Tibial nerve (tissue), 4 donors: ENCODE measurements around the gene NGFR. TPM values are rescaled to one million over a fixed set of nuclear protein-coding genes. Genes with fewer than 3 reads are reported as not detected.

Experiments
- DNase-seq, 2 donors: peaks; one replicate each; pipeline ENCODE4 v3.0.0-alpha.2; 2019; ENCODE audit warnings: low spot score in 2 of 2
- H3K27ac ChIP-seq, 4 donors: fragments of 200-600 bp; sonication (generic) in 3 of 4; one replicate each; pipeline ENCODE4 v1.5.1; 2017 to 2019; ENCODE audit warnings: mild to moderate bottlenecking in 1 of 4
- H3K27me3 ChIP-seq, 2 donors: fragments of 200-600 bp; sonication (generic) in 1 of 2; one replicate each; pipeline versions ENCODE4 v1.5.1 to v1.6.0; 2017 to 2019
- H3K36me3 ChIP-seq, 3 donors: fragments of 200-600 bp; sonication (generic); one replicate each; pipeline ENCODE4 v1.5.1; 2018 to 2019
- H3K4me1 ChIP-seq, 4 donors: fragments of 200-600 bp; sonication (generic) in 3 of 4; one replicate each; pipeline ENCODE4 v1.5.1; 2017 to 2019
- H3K4me3 ChIP-seq, 4 donors: fragments of 200-600 bp; sonication (generic) in 3 of 4; one replicate each; pipeline ENCODE4 v1.5.1; 2017 to 2019; ENCODE audit warnings: mild to moderate bottlenecking in 1 of 4, moderate library complexity in 1 of 4
- H3K9me3 ChIP-seq, 4 donors: fragments of 200-600 bp; sonication (generic) in 3 of 4; one replicate each; pipeline ENCODE4 v1.5.1; 2017 to 2019
- CTCF ChIP-seq, 5 experiments: fragments of 200-600 bp in 3 of 5; fragments of 450-650 bp in 2 of 5; sonication (generic) in 3 of 5; IDR thresholded peaks; one replicate each; pipeline ENCODE4 v1.5.1; 2016 to 2019; ENCODE audit warnings: antibody characterized with exemption in 5 of 5, mild to moderate bottlenecking in 3 of 5, moderate library complexity in 2 of 5
- EP300 ChIP-seq, 2 donors: sonication (generic); formaldehyde crosslinking; IDR thresholded peaks; one replicate each; pipeline ENCODE4 v1.6.1; 2017; ENCODE audit warnings: antibody characterized with exemption in 2 of 2, mild to moderate bottlenecking in 1 of 2
- POLR2A ChIP-seq, 2 donors: fragments of 450-650 bp; IDR thresholded peaks; one replicate each; pipeline ENCODE4 v1.6.1; 2017; ENCODE audit warnings: antibody characterized with exemption in 2 of 2, mild to moderate bottlenecking in 2 of 2, moderate library complexity in 2 of 2
- WGBS, 2 donors: methylation state at CpG; one replicate each; pipeline ENCODE4 v1.1.5; 2018; 5-methylcytosine and 5-hydroxymethylcytosine counted together
- small RNA-seq: library from RNA; depleted of rRNA; stranded (forward); fragments of <200 nt; gene quantifications from one replicate; pipeline ENCODE3, GENCODE V24; 2016
- total RNA-seq, 4 donors: library from RNA; depleted of rRNA; stranded (reverse); fragments of >200 nt; gene quantifications; one replicate each; pipeline ENCODE4 v1.1.0, GENCODE V29; 2016

The NGFR gene
- total RNA-seq, 4 donors from 2014 or later, result 205 to 279 (median 238) TPM

DNA sequence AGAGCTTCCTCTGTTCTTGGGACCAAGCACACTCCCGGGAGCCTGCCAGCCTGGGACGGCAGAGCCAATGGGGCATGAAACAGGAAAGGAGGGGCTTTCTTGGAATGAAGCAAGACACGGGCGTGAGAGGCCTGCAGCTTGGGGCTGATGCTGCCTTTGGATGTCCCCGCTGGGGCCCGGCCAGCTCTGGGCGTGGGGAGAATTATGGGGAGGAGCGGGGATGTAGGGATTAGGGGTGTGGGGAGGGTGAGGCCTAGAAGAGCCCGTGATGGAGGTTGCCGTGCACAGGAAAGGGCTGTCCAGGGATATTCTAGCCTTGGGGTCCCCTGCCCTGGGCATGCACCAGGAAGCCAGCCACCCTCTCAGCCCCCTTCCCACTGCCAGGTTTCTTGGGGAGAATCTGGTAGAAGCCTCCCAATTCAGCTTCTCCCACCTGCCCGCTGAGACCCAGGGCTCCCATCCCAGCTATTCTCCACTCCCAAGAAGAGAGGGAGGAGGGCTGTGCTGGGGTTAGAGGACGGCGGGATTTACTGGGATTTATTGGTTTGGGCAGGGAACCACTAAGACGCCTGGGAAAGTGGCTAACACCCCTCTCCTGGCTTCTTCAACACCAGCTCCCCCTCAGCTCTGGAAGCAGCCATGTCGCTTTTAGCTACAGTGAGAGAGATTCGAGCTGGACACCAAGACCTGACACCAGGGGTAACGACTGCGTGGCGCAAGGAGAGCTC is 60.6 kb downstream of the NGFR start:
- WGBS, 2 donors, result 55 to 57% methylated on average over 16 to 19 of the region's 19 CpGs
- DNase-seq, result no peak

DNA sequence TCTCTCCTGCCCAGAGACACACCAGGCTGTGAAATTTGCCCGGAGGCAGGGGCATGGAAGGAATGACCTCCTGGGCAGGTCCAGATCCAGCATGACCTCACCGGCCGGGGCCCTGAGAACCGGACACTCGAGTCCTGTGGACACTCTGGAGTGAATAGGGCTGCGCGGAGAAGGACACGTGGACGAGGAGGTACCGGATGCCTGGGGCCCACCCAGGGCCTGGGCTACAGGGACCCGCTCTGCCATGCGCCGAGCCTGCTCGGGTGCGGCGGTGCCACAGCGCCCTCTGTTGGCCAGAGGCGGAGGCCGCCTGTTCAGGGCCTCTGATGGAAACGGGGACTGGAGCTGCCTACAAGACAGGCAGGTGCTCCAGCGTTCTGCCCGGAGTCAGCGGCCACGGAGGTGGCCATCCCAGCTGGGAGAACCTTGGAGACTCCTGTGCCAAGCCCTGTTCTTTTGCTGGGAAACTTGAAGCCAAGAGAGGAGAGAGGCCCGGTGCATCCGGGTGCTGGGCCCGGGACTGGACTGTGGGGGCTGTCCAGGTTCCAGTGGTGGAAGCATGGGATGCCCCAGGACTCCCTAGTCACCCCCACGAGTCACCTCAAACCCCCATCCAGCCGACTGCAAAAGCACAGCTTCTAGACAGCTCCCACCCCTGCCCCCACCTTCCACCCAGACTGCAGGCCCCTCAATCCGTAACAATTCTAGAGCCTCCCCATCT is 61.3 kb downstream of the NGFR start:
- peak; percentile 68 to 75 for DNase-seq
- 14 to 21% methylated on average over 11 to 28 of the region's 30 CpGs for WGBS, 2 donors
- TF ChIP-seq EP300 (IDR thresholded peaks at IDR 0.05) (peak in 1 of 2 donors; percentile 33), POLR2A (IDR thresholded peaks at IDR 0.05) (no peak), CTCF (IDR thresholded peaks at IDR 0.05) (peak; percentile 96 to 98 (median 98))
- H3K4me3 ChIP-seq, result peak overlapping the region in 1 of 4 donors; percentile 15
- peaks cover 0 to 37% (median 20%) of the 10 kb centered on the region in 4 donors for H3K4me1 ChIP-seq
- no peaks in the 10 kb centered on the region for H3K36me3 ChIP-seq
- no peaks in the 10 kb centered on the region for H3K27me3 ChIP-seq
- peak overlapping the region in 3 of 4 donors; percentile 25 to 74 (median 34) for H3K27ac ChIP-seq
- no peaks in the 10 kb centered on the region for H3K9me3 ChIP-seq

More for the DNA sequence above, 60.6 kb downstream of the NGFR start:
- TF ChIP-seq CTCF (IDR thresholded peaks at IDR 0.05) (no peak), EP300 (IDR thresholded peaks at IDR 0.05) (no peak), POLR2A (IDR thresholded peaks at IDR 0.05) (no peak)
- Histone ChIP-seq H3K4me1 (peaks cover 0 to 41% (median 23%) of the 10 kb centered on the region in 4 donors), H3K27me3 (no peaks in the 10 kb centered on the region), H3K27ac (peak overlapping the region in 3 of 4 donors; percentile 25 to 74 (median 34)), H3K9me3 (no peaks in the 10 kb centered on the region), H3K36me3 (no peaks in the 10 kb centered on the region), H3K4me3 (peak overlapping the region in 1 of 4 donors; percentile 15)

DNA sequence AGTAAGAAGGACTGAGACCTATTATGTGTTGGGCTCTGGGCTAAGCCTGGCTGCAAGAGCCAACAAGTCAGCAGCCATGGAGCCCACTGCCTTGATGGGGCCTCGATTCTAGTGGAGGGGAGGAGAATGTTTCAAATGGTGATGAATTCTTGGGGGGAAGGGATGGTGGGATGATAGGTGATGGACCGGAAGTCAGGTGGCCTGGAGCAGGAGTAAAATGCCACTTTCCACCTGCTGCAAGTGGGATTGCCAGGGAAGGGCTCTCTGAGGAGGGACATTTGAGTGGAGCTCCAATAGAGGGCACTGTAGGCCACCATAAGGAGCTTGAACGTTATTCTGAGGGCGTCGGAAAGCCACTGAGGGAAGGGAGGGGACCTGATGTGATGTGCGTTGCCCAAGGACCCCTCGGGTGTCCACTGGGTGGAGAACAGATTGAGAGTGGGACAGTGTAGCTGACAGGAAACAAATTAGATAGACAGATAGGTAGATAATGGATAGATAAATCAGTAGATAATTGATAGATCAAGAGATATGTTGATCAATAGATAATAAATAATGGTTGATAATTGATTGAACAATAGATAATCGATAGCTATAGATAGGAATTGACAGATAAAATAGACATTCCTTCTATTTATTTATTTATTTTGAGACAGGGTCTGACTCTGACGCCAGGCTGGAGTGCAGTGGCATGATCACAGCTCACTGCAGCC is 62.4 kb downstream of the NGFR start:
- DNase-seq, result no peak
- no peaks in the 10 kb centered on the region for H3K27me3 ChIP-seq
- no peak for TF ChIP-seq EP300 (IDR thresholded peaks at IDR 0.05)
- TF ChIP-seq CTCF (IDR thresholded peaks at IDR 0.05), result peak; percentile 34 to 58 (median 46)
- H3K4me3 ChIP-seq, result no peak overlapping the region
- H3K4me1 ChIP-seq, result peaks cover 0 to 27% (median 12%) of the 10 kb centered on the region in 4 donors
- no peaks in the 10 kb centered on the region for H3K9me3 ChIP-seq
- peak overlapping the region in 1 of 4 donors; percentile 74 for H3K27ac ChIP-seq
- no peaks in the 10 kb centered on the region for H3K36me3 ChIP-seq
- WGBS, 2 donors, result 18 to 21% methylated on average over 9 of the region's 9 CpGs

Small RNA genes within 50 kb of the gene (small RNA-seq; reads per million reads assigned to genes)
- gene MIR6165, result not detected

Other genes with a start within 250 kb of the NGFR start
- gene ZNF652, start 133.0 kb upstream of the NGFR start, total RNA-seq, result 10 to 100 TPM; 35.7 to 58.6 (median 43.9) TPM
- 100 to 1,000 TPM in 1 of 4 donors, 10 to 100 TPM in 3; 83.5 to 114 (median 90.4) TPM for gene PHB1, start 80.4 kb upstream of the NGFR start, total RNA-seq
- 10 to 100 TPM in 2 of 4 donors, 1 to 10 TPM in 2; 5.4 to 21.9 (median 11.4) TPM for gene NXPH3, start 80.6 kb downstream of the NGFR start, total RNA-seq
- gene SPOP, start 182.8 kb downstream of the NGFR start, total RNA-seq, result 10 to 100 TPM; 58.1 to 72.6 (median 66.6) TPM
- gene SLC35B1, start 212.7 kb downstream of the NGFR start, total RNA-seq, result 10 to 100 TPM; 29.6 to 46.5 (median 42.8) TPM